Right hindlimb (tissue), 1 donor: ENCODE data around the gene RIPPLY3.

ENCODE experiments used
- DNase-seq: peaks from one replicate; pipeline ENCODE4 v3.0.0-alpha.2; 2018

The RIPPLY3 gene

GRCh38 chr21:37064841-37065240 is 58.3 kb downstream of the RIPPLY3 start:
- DNase-seq, result no peak

- DNase-seq, result no peak
These were observed 59.2 kb downstream of the RIPPLY3 start for GRCh38 chr21:37065561-37066177.
